Stimulated activated CD8-positive, alpha-beta memory T cell treated with anti-CD3 and anti-CD28 coated beads, Interleukin-12 subunit alpha, Interleukin-12 subunit beta, amount 100 ng/mL, for 24 hours (primary cell): ENCODE results near the gene USP30.
"Not testable (repeated sequence)": the region's sequence is repeated elsewhere in the genome, so short reads cannot be mapped to it uniquely, and the experiment has no call there.

ENCODE experiments used
- DNase-seq: peaks from one replicate; pipeline ENCODE4 v3.0.0-alpha.2; 2020; ENCODE audit errors: extremely low read depth

Gene USP30

GRCh38 chr12:109053382-109054123 is 1.2 kb downstream of the USP30 start:
- no peak for DNase-seq

GRCh38 chr12:109054124-109054513 is 1.7 kb downstream of the USP30 start:
- DNase-seq = not testable (repeated sequence)

GRCh38 chr12:109054520-109054919 is 2.1 kb downstream of the USP30 start:
- no peak for DNase-seq

- no peak for DNase-seq
Measured at GRCh38 chr12:109056891-109057290, 4.5 kb downstream of the USP30 start.

- no peak for DNase-seq
Measured at GRCh38 chr12:109057376-109057775, 5.0 kb downstream of the USP30 start.

- no peak for DNase-seq
Measured at GRCh38 chr12:109058773-109059172, 6.4 kb downstream of the USP30 start.

DNA sequence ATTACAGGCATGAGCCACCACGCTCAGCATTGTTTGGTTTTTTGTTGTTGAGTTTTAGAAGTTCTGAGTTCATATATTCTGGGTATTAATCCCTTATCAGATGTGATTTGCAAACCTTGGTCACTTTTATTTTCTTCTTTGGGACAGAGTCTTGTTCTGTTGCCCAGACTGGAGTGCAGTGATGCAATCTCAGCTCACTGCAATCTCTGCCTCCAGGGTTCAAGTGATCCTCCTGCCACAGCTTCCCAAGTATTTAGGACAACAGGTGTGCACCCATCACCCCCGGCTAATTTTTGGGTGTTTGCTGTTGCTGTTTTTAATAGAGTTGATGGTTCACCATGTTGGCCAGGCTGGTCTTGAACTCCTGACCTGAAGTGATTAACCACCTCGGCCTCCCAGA is 11.8 kb downstream of the USP30 start:
- no peak for DNase-seq

DNA sequence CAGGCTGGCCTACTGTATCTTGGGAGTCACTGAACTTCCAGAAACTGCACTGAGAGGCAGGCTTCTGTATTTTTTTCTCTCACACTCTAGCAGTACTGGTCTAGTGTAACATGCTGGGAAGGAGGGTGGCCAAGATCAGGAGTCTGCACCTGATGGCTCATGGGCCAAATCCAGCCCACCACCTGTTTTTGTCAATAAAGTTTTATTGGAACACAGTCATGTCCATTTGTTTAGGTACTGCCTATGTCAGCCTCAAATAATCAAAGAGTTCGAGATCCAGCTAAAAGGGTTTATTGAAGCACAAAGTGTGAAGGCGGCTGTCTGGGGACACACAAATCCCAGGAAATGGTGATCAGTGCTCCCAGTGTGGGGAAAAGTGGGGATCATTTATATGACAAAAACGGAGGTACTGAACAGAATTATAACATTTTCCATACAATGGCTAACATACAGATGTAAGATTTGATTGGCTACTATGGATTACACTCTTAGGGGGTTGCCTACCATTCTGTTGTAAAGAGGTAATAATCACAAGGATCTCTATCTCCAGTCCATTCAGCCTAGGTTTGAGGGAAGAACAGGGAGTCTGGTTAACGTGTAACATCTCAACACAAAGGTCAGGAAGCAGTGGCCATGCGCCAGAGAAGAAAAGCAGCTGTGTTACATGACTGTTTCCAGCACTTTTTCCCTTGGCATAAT is 12.9 kb downstream of the USP30 start:
- DNase-seq = no peak

DNA sequence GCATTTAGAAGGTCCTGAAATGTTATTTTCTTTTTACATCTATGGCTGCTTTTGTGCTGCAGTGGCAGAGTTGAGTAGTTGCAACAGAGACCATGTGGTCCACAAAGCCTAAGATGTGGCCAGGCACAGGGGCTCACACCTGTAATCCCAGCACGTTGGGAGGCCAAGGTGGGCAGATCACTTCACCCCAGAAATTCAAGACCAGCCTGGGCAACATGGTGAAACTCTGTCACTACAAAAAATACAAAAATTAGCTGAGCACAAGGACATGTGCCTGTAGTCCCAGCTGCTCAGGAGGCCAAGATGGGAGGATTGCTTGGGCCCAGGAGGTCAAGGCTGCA is 13.4 kb downstream of the USP30 start:
- no peak for DNase-seq

DNA sequence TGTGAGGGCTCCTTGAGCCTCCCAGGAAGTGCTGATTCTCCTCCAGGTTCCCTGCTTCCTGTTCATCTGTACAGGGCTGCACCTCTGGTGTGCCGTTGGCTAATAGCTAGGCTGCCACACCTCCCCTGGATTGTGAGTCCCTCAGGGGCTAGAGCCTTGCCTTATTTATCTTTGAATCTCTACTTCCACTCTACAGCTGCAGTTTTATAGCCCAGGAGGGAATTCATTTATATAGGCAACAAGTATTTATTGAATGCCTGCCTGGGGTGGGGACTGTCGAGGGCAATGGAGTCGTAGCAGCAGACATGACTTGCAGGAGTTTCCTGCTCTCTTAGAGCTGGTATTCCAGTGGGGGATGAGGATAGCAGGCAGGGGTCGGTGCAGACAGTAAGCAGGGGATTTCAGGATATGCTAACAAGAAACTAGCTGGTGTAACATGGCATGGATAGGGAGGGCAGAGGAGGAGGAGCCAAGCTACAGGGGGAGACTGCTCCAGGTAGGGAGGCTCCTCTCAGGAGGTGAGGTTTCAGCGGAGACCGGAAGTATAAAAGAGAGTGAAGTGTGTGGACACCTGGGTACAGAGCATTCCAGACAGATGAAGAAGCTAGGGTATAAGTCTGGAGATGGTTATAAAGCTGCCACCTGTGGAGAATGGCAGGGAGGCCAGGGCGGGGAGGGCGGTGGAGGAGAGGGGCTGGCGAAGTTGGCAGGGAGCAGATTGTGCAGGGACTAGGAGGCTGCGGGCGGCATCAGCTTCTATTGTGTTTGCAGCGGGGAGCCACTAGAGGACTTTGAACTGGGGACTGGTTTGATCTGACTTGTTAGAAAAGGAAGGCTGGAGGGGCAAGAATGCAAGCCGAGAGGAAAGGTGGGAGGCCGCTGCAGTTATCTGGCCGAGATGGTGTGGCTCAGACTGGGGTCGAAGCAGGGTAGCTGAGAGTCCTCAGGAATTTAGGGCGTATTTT is 17.2 kb downstream of the USP30 start:
- DNase-seq = no peak

GRCh38 chr12:109074866-109075265 is 22.5 kb downstream of the USP30 start:
- no peak for DNase-seq

- DNase-seq = no peak
Measured at GRCh38 chr12:109082751-109083150, 30.4 kb downstream of the USP30 start.

- DNase-seq = no peak
Measured at GRCh38 chr12:109084425-109084824, 32.0 kb downstream of the USP30 start.

DNA sequence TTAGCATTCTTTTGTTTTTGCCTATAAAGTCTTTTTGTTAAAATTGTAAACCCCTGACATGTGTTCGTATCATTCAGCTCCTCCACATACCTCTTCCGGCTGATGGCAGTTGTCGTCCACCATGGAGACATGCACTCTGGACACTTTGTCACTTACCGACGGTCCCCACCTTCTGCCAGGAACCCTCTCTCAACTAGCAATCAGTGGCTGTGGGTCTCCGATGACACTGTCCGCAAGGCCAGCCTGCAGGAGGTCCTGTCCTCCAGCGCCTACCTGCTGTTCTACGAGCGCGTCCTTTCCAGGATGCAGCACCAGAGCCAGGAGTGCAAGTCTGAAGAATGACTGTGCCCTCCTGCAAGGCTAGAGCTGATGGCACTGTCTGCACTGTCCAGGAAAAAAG is 33.2 kb downstream of the USP30 start:
- DNase-seq = no peak

GRCh38 chr12:109087250-109087649 is 34.9 kb downstream of the USP30 start:
- no peak for DNase-seq

DNA sequence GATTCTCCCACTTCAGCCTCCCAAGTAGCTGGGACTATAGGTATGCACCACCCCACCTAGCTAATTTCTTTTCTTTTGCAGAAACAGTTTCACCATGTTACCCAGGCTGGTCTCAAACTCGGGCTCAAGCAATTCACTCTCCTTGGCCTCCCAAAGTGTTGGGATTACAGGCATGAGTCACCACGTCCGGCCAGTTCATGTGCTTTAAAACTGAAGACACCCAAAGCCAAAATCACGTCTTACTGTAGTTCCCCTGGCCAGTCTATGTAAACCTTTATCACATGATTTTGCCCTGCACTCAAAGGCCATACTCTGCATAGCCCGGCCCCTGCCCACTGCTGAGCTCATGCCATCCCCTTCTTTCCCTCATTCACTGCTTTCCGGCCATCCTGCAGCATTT is 36.4 kb downstream of the USP30 start:
- DNase-seq = no peak

DNA sequence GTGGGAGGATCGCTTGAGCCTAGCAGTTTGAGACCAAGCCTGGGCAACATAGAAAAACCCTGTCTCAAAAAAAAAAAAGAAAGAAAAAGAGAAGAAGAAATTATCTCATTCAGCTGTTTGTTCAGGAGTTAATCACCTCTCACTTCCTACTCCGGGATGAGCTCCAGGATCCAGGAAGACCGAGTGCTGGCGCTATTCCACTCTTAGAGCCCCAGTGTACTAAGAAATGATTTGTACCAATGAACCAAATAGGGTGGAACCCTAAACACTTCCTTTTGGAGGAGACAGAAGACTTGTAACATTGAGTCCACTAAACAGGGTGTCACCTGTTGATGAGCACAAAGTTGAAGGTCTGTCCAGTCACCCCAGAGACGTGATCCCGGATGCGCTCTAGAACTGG is 37.3 kb downstream of the USP30 start:
- DNase-seq = no peak

- no peak for DNase-seq
Measured at GRCh38 chr12:109092497-109093021, 40.2 kb downstream of the USP30 start.

DNA sequence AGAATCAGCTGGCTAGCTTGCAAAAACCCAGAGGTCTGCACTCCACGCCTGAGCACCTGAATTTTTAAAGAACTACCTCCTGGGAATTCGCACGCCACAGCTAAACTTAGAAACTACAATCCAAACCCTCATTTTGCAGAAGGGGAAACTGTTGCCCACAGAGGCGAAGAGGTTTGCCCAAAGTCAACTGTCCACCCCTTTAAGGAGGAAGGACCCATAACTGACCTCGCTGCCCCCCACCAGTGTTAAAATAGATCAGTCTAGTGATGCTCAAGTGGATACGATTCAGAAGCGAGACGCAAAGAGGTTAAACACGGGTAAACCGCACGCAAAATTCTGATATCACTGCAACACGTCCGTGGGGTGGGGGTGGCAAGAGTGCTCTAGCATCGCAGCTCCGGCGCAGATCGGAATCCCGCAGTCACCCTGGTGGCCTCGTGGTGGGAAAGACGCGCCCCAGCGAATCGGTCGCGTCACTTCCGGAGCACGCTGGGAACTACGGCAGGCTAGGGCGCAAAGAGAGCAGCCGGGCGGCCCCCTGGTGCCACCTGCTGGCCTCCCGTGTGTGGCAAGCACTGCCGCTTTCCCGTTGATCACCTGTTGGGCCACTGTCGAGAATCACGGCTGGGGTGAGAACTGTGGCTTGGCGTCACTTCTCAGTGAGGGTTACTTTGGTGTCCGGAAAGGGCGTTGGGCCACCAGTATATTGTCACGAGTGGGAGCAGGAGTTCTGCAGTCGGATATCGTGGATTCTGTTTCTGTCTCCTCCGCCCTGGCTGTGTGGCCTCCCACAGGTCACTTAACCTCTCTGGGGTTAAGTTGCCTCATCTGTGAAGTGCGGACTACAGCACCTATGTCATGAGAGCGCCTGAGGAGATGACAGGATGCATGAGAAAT is 40.9 kb downstream of the USP30 start, which contains the start of gene ALKBH2:
Gene ALKBH2 (minus strand): TSS at position 451 of the 897 bp plus-strand sequence. CDS start 686 bp downstream, outside the sequence.
- DNase-seq = peak; percentile 93

GRCh38 chr12:109097140-109097434 is 44.7 kb downstream of the USP30 start:
- no peak for DNase-seq
